Renal cortex interstitium (tissue), 15 donors: ENCODE results near the gene TSSK2. TPM values are rescaled to one million over a fixed set of nuclear protein-coding genes. Genes with fewer than 3 reads are reported as not detected.
"Not testable (repeated sequence)": the region's sequence is repeated elsewhere in the genome, so short reads cannot be mapped to it uniquely, and the experiment has no call there.

Experiments
- DNase-seq, 11 donors: peaks; one replicate each; pipeline ENCODE4 v3.0.0-alpha.2; 2013; ENCODE audit warnings: low read depth in 9 of 11, low spot score in 4 of 11; ENCODE audit errors: extremely low read depth in 1 of 11
- long read RNA-seq, 16 experiments: transcript quantifications; one replicate each; lab custom pipeline, GENCODE V29; 2026
- polyA plus RNA-seq, 3 donors: library from polyadenylated mRNA; unstranded; fragments of 120-200 nt; gene quantifications; one replicate each; pipeline ENCODE4 v1.2.1, GENCODE V29; 2013; ENCODE audit not compliant: insufficient read length in 3 of 3

Gene TSSK2
- not detected for polyA plus RNA-seq
- long read RNA-seq, donor 1, partial matches to known transcripts: 0 of 3 reads
- long read RNA-seq, donor 1, other reads (novel, unspliced or antisense): 0 of 3 reads
- long read RNA-seq, donor 2, partial matches to known transcripts: 0 of 4 reads
- long read RNA-seq, donor 2, other reads (novel, unspliced or antisense): 0 of 4 reads
- long read RNA-seq, donor 3, transcript TSSK2-201 (1 exons, 1,816 nt): major isoform, 5 of 35 reads
- long read RNA-seq, donor 3, partial matches to known transcripts: 15 of 35 reads
- long read RNA-seq, donor 3, other reads (novel, unspliced or antisense): 15 of 35 reads
- long read RNA-seq, donor 4, transcript TSSK2-201 (1 exons, 1,816 nt): major isoform, 6 of 6 reads
- long read RNA-seq, donor 4, partial matches to known transcripts: 0 of 6 reads
- long read RNA-seq, donor 4, other reads (novel, unspliced or antisense): 0 of 6 reads
- long read RNA-seq, donor 5, transcript TSSK2-201 (1 exons, 1,816 nt): major isoform, 6 of 6 reads
- long read RNA-seq, donor 5, partial matches to known transcripts: 0 of 6 reads
- long read RNA-seq, donor 5, other reads (novel, unspliced or antisense): 0 of 6 reads
- long read RNA-seq, donor 6, partial matches to known transcripts: 0 of 1 reads
- long read RNA-seq, donor 6, other reads (novel, unspliced or antisense): 0 of 1 reads
- long read RNA-seq, donor 7, partial matches to known transcripts: 0 of 15 reads
- long read RNA-seq, donor 7, other reads (novel, unspliced or antisense): 11 of 15 reads
- long read RNA-seq, donor 8, transcript TSSK2-201 (1 exons, 1,816 nt): major isoform, 5 of 5 reads
- long read RNA-seq, donor 8, partial matches to known transcripts: 0 of 5 reads
- long read RNA-seq, donor 8, other reads (novel, unspliced or antisense): 0 of 5 reads
- long read RNA-seq, donor 9, transcript TSSK2-201 (1 exons, 1,816 nt): major isoform, 5 of 17 reads
- long read RNA-seq, donor 9, partial matches to known transcripts: 12 of 17 reads
- long read RNA-seq, donor 9, other reads (novel, unspliced or antisense): 0 of 17 reads
- long read RNA-seq, donor 10, partial matches to known transcripts: 0 of 1 reads
- long read RNA-seq, donor 10, other reads (novel, unspliced or antisense): 0 of 1 reads
- long read RNA-seq, donor 11, transcript TSSK2-201 (1 exons, 1,816 nt): major isoform, 5 of 5 reads
- long read RNA-seq, donor 11, partial matches to known transcripts: 0 of 5 reads
- long read RNA-seq, donor 11, other reads (novel, unspliced or antisense): 0 of 5 reads
- long read RNA-seq, donor 12, partial matches to known transcripts: 9 of 10 reads
- long read RNA-seq, donor 12, other reads (novel, unspliced or antisense): 0 of 10 reads
- long read RNA-seq, donor 13, partial matches to known transcripts: 0 of 2 reads
- long read RNA-seq, donor 13, other reads (novel, unspliced or antisense): 0 of 2 reads
- long read RNA-seq, donor 14, partial matches to known transcripts: 0 of 1 reads
- long read RNA-seq, donor 14, other reads (novel, unspliced or antisense): 0 of 1 reads
- long read RNA-seq, donor 15, partial matches to known transcripts: 0 of 1 reads
- long read RNA-seq, donor 15, other reads (novel, unspliced or antisense): 0 of 1 reads
- long read RNA-seq, donor 16, transcript TSSK2-201 (1 exons, 1,816 nt): major isoform, 8 of 16 reads
- long read RNA-seq, donor 16, partial matches to known transcripts: 8 of 16 reads
- long read RNA-seq, donor 16, other reads (novel, unspliced or antisense): 0 of 16 reads

DNA sequence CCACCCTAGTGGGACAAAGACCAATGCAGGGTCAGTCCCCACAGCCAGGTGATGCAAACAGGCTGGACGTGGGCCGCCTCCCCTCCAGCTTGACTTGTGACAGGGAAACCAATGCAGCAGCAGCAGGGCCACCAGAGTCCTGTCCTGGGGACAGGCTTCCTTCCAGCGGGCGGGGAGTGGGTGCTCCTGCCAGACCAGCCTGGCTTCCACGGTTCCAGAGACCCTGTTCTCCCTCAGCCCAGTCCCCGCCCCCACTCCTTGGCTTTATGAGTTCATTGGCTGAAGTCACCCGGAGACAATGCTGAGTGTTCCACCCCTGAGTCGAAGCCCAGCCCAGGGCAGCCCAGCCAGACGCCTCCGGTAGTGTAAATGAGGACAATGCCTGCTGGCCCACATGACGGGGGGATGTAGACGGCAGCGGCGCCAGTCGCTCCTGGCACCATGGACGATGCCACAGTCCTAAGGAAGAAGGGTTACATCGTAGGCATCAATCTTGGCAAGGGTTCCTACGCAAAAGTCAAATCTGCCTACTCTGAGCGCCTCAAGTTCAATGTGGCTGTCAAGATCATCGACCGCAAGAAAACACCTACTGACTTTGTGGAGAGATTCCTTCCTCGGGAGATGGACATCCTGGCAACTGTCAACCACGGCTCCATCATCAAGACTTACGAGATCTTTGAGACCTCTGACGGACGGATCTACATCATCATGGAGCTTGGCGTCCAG, at the start of gene TSSK2:
Gene TSSK2, plus strand, starts transcription at position 350 of the 726 bp plus-strand sequence. Its CDS starts 92 bp downstream, at position 442.
- DNase-seq: no peak

DNA sequence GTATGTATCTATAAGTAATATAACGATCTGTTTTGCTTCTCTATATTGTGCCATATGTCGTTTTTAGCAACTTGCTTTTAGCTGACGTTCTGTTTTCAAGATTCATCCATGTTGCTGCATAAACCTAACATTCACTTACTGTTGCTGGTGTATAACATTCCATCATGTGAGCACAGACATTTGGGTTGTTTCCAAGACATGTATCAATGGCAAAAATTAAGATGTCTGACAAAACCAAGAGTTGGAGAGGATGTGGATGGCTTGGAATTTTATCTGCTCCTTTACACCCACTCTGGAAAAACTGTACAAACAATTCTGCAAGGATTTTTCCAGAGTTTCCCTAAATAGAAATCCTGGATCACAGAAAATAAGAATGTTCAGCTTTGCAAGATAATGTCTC, 49.8 kb upstream of the TSSK2 start:
- DNase-seq: no peak

DNA sequence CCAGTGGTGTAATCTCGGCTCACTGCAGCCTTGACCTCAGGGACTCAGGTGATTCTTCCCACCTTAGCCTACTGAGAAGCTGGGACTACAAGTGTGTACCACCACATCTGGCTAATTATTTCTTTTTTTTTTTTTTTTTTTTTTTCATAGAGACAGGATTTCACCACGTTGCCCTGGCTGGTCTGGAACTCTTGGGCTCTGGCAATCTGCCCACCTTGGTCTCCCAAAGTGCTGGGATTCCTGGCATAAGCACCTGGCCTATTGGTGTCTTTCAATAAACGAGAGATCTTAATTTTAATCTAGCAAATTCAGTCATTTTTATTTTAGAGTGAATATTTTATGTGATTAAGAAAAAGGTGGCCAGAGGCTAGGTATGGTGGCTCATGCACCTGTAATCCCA, 49.0 kb upstream of the TSSK2 start:
- no peak for DNase-seq

DNA sequence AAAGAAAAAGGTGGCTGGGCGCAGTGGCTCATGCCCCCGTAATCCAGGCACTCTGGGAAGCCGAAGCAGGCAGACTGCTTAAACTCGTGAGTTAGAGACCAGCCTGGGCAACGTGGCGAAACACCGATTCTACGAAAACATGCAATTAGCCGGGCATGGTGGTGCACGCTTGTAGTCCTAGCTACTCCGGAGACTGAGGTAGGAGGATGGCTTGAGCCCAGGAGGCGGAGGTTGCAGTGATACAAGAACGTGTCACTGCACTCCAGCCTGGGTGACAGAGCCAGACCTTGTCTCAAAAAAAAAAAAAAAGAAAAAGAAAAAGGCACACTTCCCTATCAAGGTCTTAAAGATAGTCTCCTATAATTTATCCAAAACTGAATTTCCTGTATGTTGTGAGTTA, 48.3 kb upstream of the TSSK2 start:
- no peak for DNase-seq

GRCh38 chr22:19084126-19084525, 47.0 kb upstream of the TSSK2 start:
- not testable (repeated sequence) for DNase-seq

DNA sequence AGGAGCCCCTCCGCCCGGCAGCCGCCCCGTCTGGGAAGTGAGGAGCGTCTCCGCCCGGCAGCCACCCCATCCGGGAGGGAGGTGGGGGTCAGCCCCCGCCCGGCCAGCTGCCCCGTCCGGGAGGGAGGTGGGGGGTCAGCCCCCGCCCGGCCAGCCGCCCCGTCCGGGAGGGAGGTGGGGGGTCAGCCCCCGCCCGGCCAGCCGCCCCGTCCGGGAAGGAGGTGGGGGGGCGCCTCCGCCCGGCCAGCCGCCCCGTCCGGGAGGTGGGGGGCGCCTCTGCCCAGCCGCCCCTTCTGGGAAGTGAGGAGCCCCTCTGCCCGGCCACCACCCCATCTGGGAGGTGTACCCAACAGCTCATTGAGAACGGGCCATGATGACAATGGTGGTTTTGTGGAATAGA, 46.5 kb upstream of the TSSK2 start:
- not testable (repeated sequence) for DNase-seq

GRCh38 chr22:19085233-19085718, 45.8 kb upstream of the TSSK2 start:
- no peak for DNase-seq

DNA sequence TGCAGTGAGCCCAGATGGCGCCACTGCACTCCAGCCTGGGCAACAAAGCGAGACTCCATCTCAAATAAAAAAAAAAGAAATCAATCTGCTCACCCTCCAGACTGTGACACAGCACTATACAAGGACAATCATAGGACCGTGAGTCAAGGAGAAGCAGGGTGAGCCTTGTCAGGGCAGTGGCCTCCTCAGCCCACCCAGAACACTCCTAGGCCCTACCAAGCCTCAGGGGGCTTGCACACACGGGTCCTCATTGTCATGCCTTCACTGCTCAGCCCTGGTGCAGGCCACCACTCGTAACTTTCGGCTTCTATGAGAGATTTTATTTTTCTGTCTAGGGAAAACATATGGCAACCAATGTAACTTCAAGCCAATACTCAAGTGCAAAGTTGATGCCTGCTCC, 44.7 kb upstream of the TSSK2 start:
- no peak for DNase-seq

- DNase-seq: no peak
Measured at GRCh38 chr22:19086896-19087295, 44.2 kb upstream of the TSSK2 start.

- no peak for DNase-seq
Measured at GRCh38 chr22:19088866-19089595, 42.1 kb upstream of the TSSK2 start.

GRCh38 chr22:19090183-19090582, 40.9 kb upstream of the TSSK2 start:
- no peak for DNase-seq

DNA sequence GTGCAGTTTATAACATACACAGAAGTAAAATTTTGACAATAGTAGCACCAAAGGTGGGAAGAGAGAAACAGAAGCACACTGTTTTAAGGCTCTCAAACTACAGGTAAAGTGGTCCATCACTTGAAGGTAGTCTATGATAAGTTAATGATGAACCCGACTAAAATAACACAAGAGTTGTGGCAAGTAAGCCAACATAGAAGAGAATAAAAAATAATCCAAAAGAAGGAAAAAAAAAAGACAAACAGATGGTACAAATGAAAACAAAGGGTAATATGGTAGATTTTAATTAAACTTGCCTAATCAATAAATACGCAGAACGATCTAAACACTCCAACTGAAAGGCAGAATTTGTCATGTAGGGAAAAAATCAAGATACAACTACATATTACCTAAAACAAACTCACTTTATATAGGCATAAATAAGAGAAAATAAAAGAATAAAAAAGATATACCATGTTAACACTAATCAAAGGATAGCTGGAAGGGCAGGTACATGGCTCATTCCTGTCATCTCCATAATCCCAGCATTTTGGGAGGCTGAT, 40.5 kb upstream of the TSSK2 start:
- no peak for DNase-seq

DNA sequence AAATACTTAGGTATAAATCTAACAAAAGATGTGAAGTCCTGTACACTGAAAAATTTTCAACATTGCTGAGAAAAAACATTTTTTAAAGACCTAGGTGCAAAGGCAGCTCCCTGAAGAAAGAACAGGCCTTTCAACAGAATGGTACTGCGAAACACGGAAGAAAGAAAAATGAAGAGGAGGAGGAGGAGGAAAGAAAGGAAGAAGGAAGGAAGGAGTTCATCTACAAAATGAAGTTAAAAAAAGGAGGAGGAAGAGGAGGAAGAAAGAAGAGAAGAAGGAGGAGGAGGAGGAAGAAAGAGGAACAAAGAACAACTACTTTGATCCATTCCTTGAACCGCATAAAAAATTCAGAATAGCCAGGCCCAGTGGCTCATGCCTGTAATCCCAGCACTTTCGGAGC, 38.4 kb upstream of the TSSK2 start:
- no peak for DNase-seq

- DNase-seq: no peak
Measured at GRCh38 chr22:19094393-19094997, 36.6 kb upstream of the TSSK2 start.

GRCh38 chr22:19096555-19096954, 34.6 kb upstream of the TSSK2 start:
- DNase-seq: no peak

GRCh38 chr22:19097518-19097917, 33.6 kb upstream of the TSSK2 start:
- no peak for DNase-seq
